ENCODE results near the gene CHIC2. TPM values are rescaled to one million over a fixed set of nuclear protein-coding genes. Genes with fewer than 3 reads are reported as not detected.
A peak's percentile ranks its signal among the peaks of the same experiment; 100 is the strongest.

Gene CHIC2
- total and polyA plus RNA-seq, 2 experiments from 2014 or later: 111 to 137 TPM

DNA sequence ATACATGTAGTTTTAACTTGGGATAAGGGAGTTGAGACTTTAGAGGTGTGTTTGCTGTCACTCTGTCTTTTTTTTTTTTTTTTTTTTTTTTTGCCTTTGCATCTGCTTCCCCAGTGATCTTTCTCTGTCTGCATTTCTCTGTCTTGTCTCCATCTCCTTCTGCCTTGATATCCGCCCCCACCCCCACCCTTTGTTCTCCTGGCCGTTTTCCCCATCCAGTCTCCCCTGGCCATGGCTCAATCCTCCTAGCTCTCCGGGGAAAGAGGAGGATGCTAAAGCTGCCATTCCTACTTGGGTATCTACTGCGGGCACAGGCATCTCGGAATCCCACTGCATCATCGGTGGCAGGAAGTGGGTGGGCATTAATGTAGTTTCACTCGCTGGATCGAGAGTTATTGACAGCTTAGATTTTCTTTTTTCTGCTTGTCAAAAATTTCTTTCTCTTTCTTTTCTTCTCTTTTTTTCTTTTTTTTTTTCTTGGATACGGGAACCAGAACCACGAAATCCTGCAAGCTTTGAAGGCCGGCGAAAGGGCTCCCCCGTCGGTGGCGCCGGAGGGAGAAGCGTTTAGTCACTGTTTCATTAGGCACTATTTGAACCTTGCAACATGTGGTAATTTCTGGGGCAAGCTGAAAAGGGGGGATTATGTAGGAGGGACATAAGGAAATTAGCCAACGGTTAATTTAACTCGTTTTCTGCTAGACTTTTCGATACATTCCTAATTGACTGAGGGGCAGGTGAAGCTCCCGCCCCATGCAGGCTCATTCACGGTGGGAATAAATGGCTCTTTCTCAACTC, 43.7 kb upstream of the CHIC2 start:
- in situ Hi-C loops (cut with MboI): no loop called here
- H3K36me3 ChIP-seq (ENCODE audit: low read depth): no peaks in the 10 kb centered on the region
- no peaks in the 10 kb centered on the region for H3K27me3 ChIP-seq (replicated peaks; ENCODE audit: insufficient read depth)
- TF ChIP-seq EZH2 (IDR thresholded peaks at IDR 0.05; ENCODE audit: insufficient read depth, poor library complexity, severe bottlenecking) (no peak), EZH2phosphoT487 (IDR thresholded peaks at IDR 0.05; ENCODE audit: insufficient read depth, low read depth) (no peak)
- H3F3A ChIP-seq (ENCODE audit: insufficient read depth): no peaks in the 10 kb centered on the region
- H2AFZ ChIP-seq: no peak overlapping the region
- no peak overlapping the region for H3K4me3 ChIP-seq
- no peaks in the 10 kb centered on the region for H4K20me1 ChIP-seq (ENCODE audit: insufficient read depth)
- H3K4me1 ChIP-seq (ENCODE audit: insufficient read depth): no peaks in the 10 kb centered on the region
- no peaks in the 10 kb centered on the region for H3K79me2 ChIP-seq (ENCODE audit: insufficient read depth)
- no peaks in the 10 kb centered on the region for H3K9me2 ChIP-seq (ENCODE audit: insufficient read depth)
- H3K9me3 ChIP-seq (ENCODE audit: low read depth): no peaks in the 10 kb centered on the region
- WGBS, 2 experiments (ENCODE audit: low coverage in 1 of 2, low lambda C conversion rate in 2 of 2, missing lambda C conversion rate in 2 of 2): 71 to 75% methylated on average over 22 of the region's 22 CpGs
- H3K9ac ChIP-seq: no peak overlapping the region
- H3K27ac ChIP-seq: no peak overlapping the region
- no peak for DNase-seq
- no peak overlapping the region for H3K4me2 ChIP-seq (ENCODE audit: unreplicated experiment)

DNA sequence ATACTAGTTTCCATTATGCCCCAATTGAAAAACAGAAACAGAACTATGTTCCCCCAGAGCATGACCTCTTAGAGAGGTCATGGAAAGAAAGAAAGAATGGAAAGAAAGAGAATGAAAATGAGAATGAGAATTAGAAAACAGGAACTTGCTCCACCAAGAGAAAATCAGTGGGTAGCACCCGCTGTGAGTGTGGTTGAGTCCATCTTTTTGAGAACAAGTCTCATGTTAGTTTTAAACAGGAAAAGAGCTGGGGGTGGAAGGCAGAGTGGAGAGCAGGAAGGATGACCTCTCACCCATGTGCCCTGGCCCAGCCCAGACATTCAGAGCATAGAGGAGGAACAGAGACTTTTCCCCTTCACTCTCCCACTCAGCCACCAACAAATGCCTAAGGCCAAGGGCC, 40.5 kb upstream of the CHIC2 start:
- Histone ChIP-seq H3K27me3 (replicated peaks; ENCODE audit: insufficient read depth) (peaks cover 9% of the 10 kb centered on the region; the same call in 1 of the 2 replicates), H3K4me2 (ENCODE audit: unreplicated experiment) (no peak overlapping the region), H2AFZ (no peak overlapping the region), H3K36me3 (ENCODE audit: low read depth) (no peaks in the 10 kb centered on the region), H3K27ac (no peak overlapping the region), H3K79me2 (ENCODE audit: insufficient read depth) (no peaks in the 10 kb centered on the region), H4K20me1 (ENCODE audit: insufficient read depth) (no peaks in the 10 kb centered on the region), H3K4me1 (ENCODE audit: insufficient read depth) (no peaks in the 10 kb centered on the region), H3K9me3 (ENCODE audit: low read depth) (no peaks in the 10 kb centered on the region), H3K9ac (no peak overlapping the region), H3K4me3 (no peak overlapping the region), H3K9me2 (ENCODE audit: insufficient read depth) (no peaks in the 10 kb centered on the region), H3F3A (ENCODE audit: insufficient read depth) (no peaks in the 10 kb centered on the region)
- TF ChIP-seq EZH2phosphoT487 (IDR thresholded peaks at IDR 0.05; ENCODE audit: insufficient read depth, low read depth): no peak
- TF ChIP-seq EZH2 (IDR thresholded peaks at IDR 0.05; ENCODE audit: insufficient read depth, poor library complexity, severe bottlenecking): no peak
- in situ Hi-C loops (cut with MboI): no loop called here
- DNase-seq: no peak
- 100% methylated on average over 1 of the region's 1 CpG for WGBS, 2 experiments (ENCODE audit: low coverage in 1 of 2, low lambda C conversion rate in 2 of 2, missing lambda C conversion rate in 2 of 2)

DNA sequence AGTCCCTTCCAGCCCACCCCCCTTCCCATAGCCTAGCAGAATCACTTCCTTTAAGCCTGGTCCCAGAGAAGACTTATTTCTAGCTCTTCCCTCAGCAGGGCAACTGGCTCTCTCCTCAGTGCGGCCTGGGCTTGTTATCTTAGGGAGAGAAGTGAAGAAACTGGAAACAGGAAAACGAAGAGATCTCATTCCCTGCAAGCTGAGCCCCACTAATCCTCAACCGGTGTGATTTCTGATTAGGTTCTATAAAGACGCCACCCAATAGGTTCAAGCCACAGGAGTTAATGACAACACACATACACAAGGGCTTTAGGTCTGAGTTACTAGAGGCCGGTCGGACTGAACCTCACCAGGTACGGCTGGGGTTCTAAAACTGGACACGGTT, 38.8 kb upstream of the CHIC2 start:
- in situ Hi-C loops (cut with MboI): no loop called here
- peak overlapping the region; percentile 33; the same call in 1 of the 2 replicates for H3K4me3 ChIP-seq
- H3F3A ChIP-seq (ENCODE audit: insufficient read depth): peaks cover 5% of the 10 kb centered on the region; the same call in 1 of the 2 replicates
- H4K20me1 ChIP-seq (ENCODE audit: insufficient read depth): no peaks in the 10 kb centered on the region
- H3K9me3 ChIP-seq (ENCODE audit: low read depth): no peaks in the 10 kb centered on the region
- WGBS, 2 experiments (ENCODE audit: low coverage in 1 of 2, low lambda C conversion rate in 2 of 2, missing lambda C conversion rate in 2 of 2): 67 to 79% methylated on average over 8 of the region's 8 CpGs
- DNase-seq: no peak
- no peak for TF ChIP-seq EZH2 (IDR thresholded peaks at IDR 0.05; ENCODE audit: insufficient read depth, poor library complexity, severe bottlenecking)
- no peak for TF ChIP-seq EZH2phosphoT487 (IDR thresholded peaks at IDR 0.05; ENCODE audit: insufficient read depth, low read depth)
- H3K9me2 ChIP-seq (ENCODE audit: insufficient read depth): no peaks in the 10 kb centered on the region
- H3K36me3 ChIP-seq (ENCODE audit: low read depth): no peaks in the 10 kb centered on the region
- H3K4me2 ChIP-seq (ENCODE audit: unreplicated experiment): peak overlapping the region; percentile 42
- H3K9ac ChIP-seq: peak overlapping the region; percentile 18; the same call in 1 of the 2 replicates
- H3K27me3 ChIP-seq (replicated peaks; ENCODE audit: insufficient read depth): peaks cover 22% of the 10 kb centered on the region
- peak overlapping the region; percentile 70 for H2AFZ ChIP-seq
- no peak overlapping the region for H3K27ac ChIP-seq
- H3K79me2 ChIP-seq (ENCODE audit: insufficient read depth): no peaks in the 10 kb centered on the region
- H3K4me1 ChIP-seq (ENCODE audit: insufficient read depth): no peaks in the 10 kb centered on the region

DNA sequence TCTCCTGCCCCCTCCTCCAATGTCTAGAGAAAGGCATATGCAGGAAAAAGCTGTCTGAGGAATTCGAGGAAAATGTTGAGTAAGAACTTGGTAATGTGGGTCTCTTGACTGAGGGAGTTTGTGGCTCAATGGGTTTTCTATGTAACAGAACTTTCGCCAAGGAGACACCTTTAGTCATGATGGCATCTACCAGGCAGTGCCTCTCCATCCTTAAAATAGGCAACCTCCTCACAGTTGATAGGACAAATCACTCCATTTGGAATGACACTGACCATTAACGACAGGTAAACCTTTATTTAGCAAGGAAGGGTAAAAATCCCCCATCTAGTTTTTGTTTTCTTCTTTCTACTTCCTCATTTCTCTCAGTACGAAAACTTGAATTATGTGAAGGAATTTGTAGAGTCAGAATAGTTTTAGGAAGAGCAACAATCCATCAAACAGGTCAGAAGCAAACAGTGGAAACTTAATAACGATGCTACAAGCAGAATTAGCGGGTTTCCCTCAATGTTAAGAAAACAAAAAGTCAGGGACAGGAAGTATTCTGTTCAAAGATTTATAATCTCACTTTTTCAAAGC, 38.2 kb upstream of the CHIC2 start:
- Histone ChIP-seq H3K27me3 (replicated peaks; ENCODE audit: insufficient read depth) (peaks cover 22% of the 10 kb centered on the region), H2AFZ (no peak overlapping the region; the same call in 1 of the 2 replicates), H3K4me3 (no peak overlapping the region), H3K36me3 (ENCODE audit: low read depth) (no peaks in the 10 kb centered on the region), H3K4me1 (ENCODE audit: insufficient read depth) (no peaks in the 10 kb centered on the region), H3F3A (ENCODE audit: insufficient read depth) (peaks cover 5% of the 10 kb centered on the region; the same call in 1 of the 2 replicates), H3K4me2 (ENCODE audit: unreplicated experiment) (no peak overlapping the region), H3K9me2 (ENCODE audit: insufficient read depth) (no peaks in the 10 kb centered on the region), H3K27ac (no peak overlapping the region), H3K79me2 (ENCODE audit: insufficient read depth) (no peaks in the 10 kb centered on the region), H3K9me3 (ENCODE audit: low read depth) (no peaks in the 10 kb centered on the region), H3K9ac (no peak overlapping the region), H4K20me1 (ENCODE audit: insufficient read depth) (no peaks in the 10 kb centered on the region)
- 88% methylated on average over 6 of the region's 6 CpGs for WGBS, 2 experiments (ENCODE audit: low coverage in 1 of 2, low lambda C conversion rate in 2 of 2, missing lambda C conversion rate in 2 of 2)
- DNase-seq: no peak
- no peak for TF ChIP-seq EZH2phosphoT487 (IDR thresholded peaks at IDR 0.05; ENCODE audit: insufficient read depth, low read depth)
- in situ Hi-C loops (cut with MboI): no loop called here

All from GM23248 (cell line).